Loucy (cell line): ENCODE data around the gene VPS13A.

Experiments
- CTCF ChIP-seq: fragments of 200-600 bp; sonication (generic); conservative IDR thresholded peaks from 2 replicates; pipeline ENCODE4 v1.5.1; 2014; ENCODE audit warnings: mild to moderate bottlenecking, antibody characterized with exemption, low read length
- EZH2phosphoT487 ChIP-seq: fragments of 200-600 bp; IDR thresholded peaks from 2 replicates; pipeline ENCODE4 v1.6.1; 2018; ENCODE audit warnings: antibody characterized with exemption, mild to moderate bottlenecking, moderate library complexity, borderline replicate concordance

DNA sequence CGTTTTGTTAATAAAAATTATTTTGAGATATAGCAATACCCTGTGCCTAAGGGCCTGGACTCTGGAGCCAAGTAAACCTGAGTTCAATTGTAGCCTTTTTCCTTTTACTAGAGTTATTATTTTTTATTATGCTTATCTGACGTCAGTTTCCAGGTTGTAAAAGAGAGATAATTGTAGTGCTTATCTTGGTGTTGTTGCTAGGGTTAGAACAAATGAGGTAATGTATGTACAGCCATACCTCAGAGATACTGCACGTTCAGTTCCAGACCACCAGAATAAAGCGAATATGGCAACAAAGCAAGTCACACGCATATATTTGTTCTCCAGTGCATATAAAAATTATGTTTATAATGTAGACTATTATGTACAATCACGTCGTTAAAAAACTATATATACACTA is 215.0 kb downstream of the VPS13A start:
- no peak for TF ChIP-seq CTCF
- no peak for TF ChIP-seq EZH2phosphoT487
